GM19238 (cell line): ENCODE results near the gene AMZ1.
"Not testable (repeated sequence)": the region's sequence is repeated elsewhere in the genome, so short reads cannot be mapped to it uniquely, and the experiment has no call there.

Experiments
- DNase-seq: peaks from one replicate; pipeline ENCODE4 v3.0.0; 2011; ENCODE audit warnings: low spot score; ENCODE audit not compliant: insufficient read length

AMZ1 gene

GRCh38 chr7:2710901-2711551, 23.0 kb downstream of the AMZ1 start:
- no peak for DNase-seq

DNA sequence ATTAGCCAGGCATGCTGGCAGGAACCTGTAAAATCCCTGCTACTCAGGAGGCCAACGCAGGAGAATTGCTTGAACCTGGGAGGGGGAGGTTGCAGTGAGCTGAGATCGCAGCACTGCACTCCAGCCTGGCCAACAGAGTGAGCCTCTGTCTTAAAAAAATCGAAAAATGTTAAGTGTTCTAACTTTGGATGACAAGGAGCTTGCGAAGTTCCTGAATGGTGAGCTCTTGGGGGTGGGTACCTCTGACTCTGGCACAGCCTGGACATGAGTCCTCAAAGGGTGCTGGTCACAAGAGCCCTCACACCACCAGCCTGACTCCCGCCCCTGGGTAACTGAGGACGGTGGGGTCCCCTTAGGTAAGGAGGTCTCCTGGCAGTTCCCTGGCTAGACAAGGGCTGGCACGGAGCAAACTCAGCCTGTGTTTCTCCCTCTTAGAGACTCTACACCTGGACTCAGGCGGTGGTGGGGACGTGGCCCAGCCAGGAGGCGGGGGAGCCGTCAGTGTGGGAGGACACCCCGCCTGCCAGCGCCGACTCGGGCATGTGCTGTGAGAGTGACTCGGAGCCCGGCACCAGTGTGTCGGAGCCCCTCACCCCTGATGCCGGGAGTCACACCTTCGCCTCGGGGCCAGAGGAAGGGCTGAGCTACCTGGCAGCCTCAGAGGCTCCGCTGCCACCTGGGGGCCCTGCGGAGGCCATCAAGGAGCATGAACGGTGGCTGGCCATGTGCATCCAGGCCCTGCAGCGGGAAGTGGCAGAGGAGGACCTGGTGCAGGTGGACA, 24.1 kb downstream of the AMZ1 start:
- no peak for DNase-seq

GRCh38 chr7:2713370-2713769, 25.4 kb downstream of the AMZ1 start:
- DNase-seq = no peak

GRCh38 chr7:2713978-2714377, 26.0 kb downstream of the AMZ1 start:
- no peak for DNase-seq

GRCh38 chr7:2714636-2715035, 26.6 kb downstream of the AMZ1 start:
- no peak for DNase-seq

DNA sequence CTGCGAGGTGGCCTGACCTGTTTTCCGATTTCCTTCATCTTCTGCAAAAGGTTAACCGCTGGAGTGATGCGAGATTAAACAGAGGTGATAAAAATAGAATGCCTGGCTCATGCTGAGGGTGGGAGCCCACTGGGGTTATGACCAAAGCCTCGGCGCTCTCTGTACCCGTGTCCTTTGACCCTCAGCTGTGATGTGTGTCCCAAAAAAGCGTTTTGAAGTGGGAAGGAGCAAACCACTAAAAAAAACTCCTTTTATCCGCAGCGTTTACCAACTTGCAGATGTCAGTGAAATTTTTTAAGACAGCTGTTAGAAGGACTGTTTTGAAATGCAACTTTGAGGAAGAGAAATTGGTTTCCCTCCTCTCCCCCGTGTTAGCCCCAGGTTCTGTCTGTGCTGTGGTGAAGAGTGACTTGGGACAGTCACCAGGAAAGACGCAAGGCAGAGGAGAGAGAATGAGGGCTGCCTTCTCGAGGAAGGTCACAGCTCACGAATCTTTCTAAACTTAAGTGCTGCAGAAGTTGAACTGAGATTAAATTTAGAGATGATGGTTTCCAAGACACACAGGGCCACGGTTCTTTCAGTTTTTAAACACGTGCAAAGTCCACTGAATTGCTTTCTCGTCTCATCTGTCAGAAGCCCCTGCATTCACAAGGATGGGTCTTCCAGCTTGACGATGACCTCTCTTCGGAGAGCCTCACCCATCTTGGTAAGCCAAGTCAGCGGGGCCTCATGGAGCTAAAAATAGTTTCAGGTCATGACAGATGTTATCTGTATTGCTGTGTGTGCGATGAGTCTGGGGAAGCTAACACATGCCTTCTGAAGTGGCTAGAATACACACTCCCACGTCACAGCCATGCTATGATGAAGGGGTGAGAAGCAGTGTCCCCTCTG, 27.6 kb downstream of the AMZ1 start:
- no peak for DNase-seq

DNA sequence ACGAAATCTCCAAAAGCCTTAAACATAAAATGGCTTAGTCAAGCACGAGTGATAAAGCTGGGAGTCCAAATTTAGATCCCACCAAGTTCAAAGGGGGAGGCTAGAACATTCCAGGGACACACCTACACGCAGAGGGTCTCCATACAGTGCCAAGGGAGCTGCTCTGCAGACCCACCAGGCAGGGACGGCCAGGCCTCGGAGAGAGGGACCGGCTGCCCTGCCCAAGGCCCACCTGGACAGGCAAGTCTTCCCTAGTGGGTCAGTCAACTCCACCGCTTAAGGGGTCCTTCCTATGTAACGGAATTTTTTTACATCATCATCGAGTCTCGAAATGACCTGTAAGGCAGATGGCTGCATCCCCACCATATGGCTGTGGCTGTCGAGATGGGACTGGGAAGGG, 28.5 kb downstream of the AMZ1 start:
- DNase-seq = no peak

- DNase-seq = no peak
Measured at GRCh38 chr7:2716906-2717292, 28.9 kb downstream of the AMZ1 start.

GRCh38 chr7:2717293-2718261, 29.6 kb downstream of the AMZ1 start:
- DNase-seq = no peak

DNA sequence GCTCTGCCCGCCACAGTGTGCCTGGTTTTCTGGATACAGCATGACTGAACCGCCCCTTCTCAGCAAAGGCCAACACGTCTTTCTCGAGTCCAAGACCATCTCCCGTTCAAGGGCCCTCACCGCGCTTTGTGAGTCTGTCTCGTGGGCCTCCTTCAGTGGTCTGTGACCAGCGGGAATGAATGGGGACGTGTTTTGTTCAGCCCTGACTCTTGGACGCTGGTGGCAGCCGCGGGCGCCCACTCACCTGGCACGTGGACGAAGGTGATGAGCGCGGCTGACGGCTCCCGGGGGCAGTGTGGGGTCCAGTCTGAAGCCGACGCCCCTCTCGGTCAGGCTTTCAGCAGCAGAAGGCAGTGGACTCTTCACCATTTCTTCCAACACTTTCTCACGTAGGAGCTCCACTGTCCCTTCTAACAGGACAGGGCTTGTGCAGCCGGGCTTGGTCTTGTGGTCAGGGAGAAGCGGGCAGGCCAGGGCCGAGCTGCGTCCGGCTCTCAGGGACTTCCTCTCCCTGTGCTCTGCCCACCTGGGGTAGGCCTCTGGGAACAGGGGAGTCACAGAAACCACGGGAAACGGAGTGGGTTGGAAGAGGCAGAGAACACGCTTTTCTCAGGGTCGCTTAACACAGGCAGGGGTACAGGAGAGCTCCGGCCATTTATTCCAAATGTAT, 30.4 kb downstream of the AMZ1 start:
- DNase-seq = no peak

DNA sequence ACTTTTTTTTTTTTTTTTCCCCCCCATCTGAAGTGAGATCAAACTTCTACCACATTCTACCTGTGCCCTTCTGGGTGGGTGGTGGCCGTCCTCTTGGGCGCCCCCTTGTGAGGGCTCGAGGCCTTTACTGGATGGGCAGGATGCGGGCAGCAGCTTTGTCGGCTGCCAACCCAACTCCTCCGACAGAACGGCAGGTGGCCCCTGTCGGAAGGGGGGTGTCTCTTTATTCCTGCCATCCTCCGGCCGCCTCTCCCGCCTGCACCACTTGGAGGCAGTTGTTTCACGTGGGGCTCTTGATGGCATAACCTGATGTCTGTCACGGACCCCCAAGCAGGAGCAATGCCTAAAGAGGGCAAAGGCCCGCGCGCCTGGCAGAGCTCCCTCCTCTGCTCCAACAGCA, 31.0 kb downstream of the AMZ1 start:
- DNase-seq = peak; percentile 66

- no peak for DNase-seq
Measured at GRCh38 chr7:2720024-2720423, 32.0 kb downstream of the AMZ1 start.

DNA sequence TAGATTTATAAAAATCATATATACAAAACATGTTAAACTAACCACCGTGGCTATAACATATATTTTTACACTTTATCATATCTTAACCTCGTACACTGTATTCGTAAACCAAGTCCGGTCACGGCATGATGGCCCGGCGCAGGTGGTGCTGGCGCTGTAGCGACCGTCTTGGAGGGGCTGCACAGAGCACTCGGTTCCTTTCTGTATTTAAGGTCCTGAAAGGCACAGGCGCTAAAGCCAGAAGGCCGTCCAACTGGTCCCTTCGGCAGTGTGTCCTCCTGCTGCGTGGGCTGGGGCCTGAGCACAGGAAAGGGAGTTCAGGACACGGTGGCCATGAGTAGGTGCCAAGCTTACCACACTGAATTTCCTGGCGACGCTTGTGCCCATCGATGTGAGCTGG, 33.8 kb downstream of the AMZ1 start:
- no peak for DNase-seq

DNA sequence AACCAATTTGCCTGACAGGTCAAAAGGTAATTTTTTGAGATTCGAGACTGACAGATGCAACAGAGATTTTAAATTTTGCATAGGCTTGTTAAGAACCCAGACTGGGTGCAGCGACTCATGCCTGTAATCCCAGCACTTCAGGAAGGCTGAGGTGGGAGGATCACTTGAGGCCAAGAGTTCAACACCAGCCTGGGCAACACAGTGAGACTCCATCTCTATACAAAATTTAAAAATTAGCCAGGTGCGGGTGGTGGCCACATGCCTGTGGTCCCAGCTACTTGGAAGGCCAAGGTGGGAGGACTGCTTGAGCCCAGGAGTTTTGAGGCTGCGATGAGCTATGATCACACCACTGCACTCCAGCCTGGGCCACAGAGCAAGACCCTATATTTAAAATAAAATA, 34.6 kb downstream of the AMZ1 start:
- DNase-seq = no peak

GRCh38 chr7:2723138-2723850, 35.3 kb downstream of the AMZ1 start:
- no peak for DNase-seq

DNA sequence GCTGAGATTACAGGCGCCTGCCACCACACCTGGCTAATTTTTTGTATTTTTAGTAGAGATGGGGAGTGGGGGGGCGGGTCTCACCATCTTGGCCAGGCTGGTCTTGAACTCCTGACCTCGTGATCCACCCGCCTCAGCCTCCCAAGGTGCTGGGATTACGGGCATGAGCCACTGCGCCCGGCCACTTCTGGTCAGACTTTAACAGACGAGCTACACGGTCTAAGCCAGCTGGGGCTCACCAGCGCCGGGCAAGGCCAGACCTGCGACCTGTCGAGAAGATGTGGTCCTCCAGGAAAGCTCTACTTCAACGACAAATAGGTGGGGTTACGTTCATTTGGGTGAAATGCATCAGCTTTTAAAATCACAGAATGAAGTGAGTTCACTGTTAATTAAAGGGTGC, 36.0 kb downstream of the AMZ1 start:
- DNase-seq = not testable (repeated sequence)

GRCh38 chr7:2724453-2725177, 36.6 kb downstream of the AMZ1 start:
- no peak for DNase-seq

DNA sequence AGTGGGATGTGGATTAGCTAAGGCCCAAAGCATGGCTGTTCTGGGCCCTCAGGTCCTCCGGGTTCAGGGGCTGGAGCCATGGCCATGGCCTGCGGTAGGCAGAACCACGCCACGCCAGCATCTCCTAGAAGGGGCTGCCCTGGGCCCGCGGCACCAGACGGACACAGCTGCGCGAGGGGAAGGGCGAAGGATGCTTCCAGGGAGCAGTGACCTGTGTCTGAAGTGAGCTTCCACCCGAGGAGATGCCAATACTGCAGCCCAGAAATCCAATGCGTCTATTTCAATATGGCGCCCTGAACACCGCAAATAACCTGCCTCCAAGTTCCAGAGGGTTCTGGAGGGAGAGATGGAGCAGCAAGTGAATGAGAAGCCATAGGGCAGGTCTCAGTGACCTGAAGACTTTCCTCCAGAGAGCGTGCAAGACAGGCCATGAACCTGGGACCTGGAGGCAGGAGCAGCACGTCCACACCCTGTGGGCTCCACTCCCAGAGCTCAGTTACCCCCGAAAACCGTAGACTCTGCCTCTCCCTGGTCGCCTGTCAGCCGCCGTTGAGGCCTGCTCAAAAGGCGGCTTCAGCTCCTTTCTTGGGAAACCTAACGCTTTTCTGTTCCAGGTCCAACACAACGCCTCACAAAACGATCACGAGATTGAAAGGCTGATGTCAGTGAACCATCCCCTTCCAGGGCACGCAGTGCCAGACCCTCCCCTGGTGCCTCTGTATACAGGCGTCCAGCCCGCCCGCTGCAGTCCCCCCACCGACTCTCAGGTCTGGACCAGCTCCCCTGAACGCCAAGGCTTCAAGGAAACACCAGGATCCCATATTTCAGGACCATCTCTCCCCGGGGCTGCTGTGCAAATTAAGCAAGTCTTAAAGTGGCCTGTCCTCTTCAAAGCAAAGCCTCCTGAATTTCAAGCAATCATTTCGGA, 37.4 kb downstream of the AMZ1 start:
- DNase-seq = no peak
